Central memory CD8-positive, alpha-beta T cell (primary cell): ENCODE data around the gene C2CD2.

Experiments
- ATAC-seq: fragments of 150-1000 bp; cut with Tn5 transposase; replicated peaks from 2 replicates; pipeline ENCODE4 v1.10.0; 2022; ENCODE audit warnings: mild to moderate bottlenecking, moderate FRiP score, moderate number of reproducible peaks; ENCODE audit not compliant: poor library complexity, severe bottlenecking; ENCODE audit errors: extremely low read depth
- DNase-seq, 2 donors: peaks; one replicate each; pipeline ENCODE4 v3.0.0; 2021; ENCODE audit warnings: low spot score in 2 of 2
- H3K27ac Mint-ChIP-seq: one replicate; pipeline ENCODE4 v1.8.0; 2022; ENCODE audit warnings: low read depth, mild to moderate bottlenecking, moderate library complexity, mixed read lengths
- H3K27me3 Mint-ChIP-seq: one replicate; pipeline ENCODE4 v1.8.0; 2022; ENCODE audit warnings: mixed read lengths
- H3K36me3 Mint-ChIP-seq: one replicate; pipeline ENCODE4 v1.8.0; 2022; ENCODE audit warnings: mild to moderate bottlenecking, moderate library complexity, mixed read lengths; ENCODE audit not compliant: insufficient read depth
- H3K4me1 Mint-ChIP-seq: one replicate; pipeline ENCODE4 v1.8.0; 2022; ENCODE audit warnings: mixed read lengths
- H3K4me3 Mint-ChIP-seq: one replicate; pipeline ENCODE4 v1.8.0; 2022; ENCODE audit warnings: mild to moderate bottlenecking, moderate library complexity, mixed read lengths
- H3K9me3 Mint-ChIP-seq: one replicate; pipeline ENCODE4 v1.8.0; 2022; ENCODE audit warnings: mixed read lengths

C2CD2 gene

GRCh38 chr21:41919666-41920398 lies 34.0 kb downstream of the C2CD2 start:
- peaks cover 15% of the 10 kb centered on the region for H3K4me1 Mint-ChIP-seq
- H3K9me3 Mint-ChIP-seq: no peaks in the 10 kb centered on the region
- DNase-seq: no peak
- ATAC-seq: no peak
- H3K27me3 Mint-ChIP-seq: no peaks in the 10 kb centered on the region
- H3K4me3 Mint-ChIP-seq: no peak overlapping the region
- peaks cover 3% of the 10 kb centered on the region for H3K36me3 Mint-ChIP-seq
- H3K27ac Mint-ChIP-seq: no peak overlapping the region

GRCh38 chr21:41918561-41919358 lies 35.1 kb downstream of the C2CD2 start:
- Mint-ChIP-seq H3K27me3 (no peaks in the 10 kb centered on the region), H3K4me3 (no peak overlapping the region), H3K9me3 (no peaks in the 10 kb centered on the region), H3K36me3 (peaks cover 6% of the 10 kb centered on the region), H3K4me1 (peaks cover 8% of the 10 kb centered on the region), H3K27ac (no peak overlapping the region)
- no peak for ATAC-seq
- no peak for DNase-seq

GRCh38 chr21:41917531-41917930 lies 36.3 kb downstream of the C2CD2 start:
- H3K4me1 Mint-ChIP-seq: no peaks in the 10 kb centered on the region
- H3K9me3 Mint-ChIP-seq: no peaks in the 10 kb centered on the region
- ATAC-seq: no peak
- H3K36me3 Mint-ChIP-seq: peaks cover 11% of the 10 kb centered on the region
- H3K27me3 Mint-ChIP-seq: no peaks in the 10 kb centered on the region
- DNase-seq: no peak
- no peak overlapping the region for H3K4me3 Mint-ChIP-seq
- no peak overlapping the region for H3K27ac Mint-ChIP-seq

- DNase-seq (no peak), ATAC-seq (no peak)
- no peaks in the 10 kb centered on the region for H3K9me3 Mint-ChIP-seq
- H3K4me1 Mint-ChIP-seq: no peaks in the 10 kb centered on the region
- no peak overlapping the region for H3K4me3 Mint-ChIP-seq
- no peaks in the 10 kb centered on the region for H3K27me3 Mint-ChIP-seq
- no peak overlapping the region for H3K27ac Mint-ChIP-seq
- H3K36me3 Mint-ChIP-seq: peaks cover 14% of the 10 kb centered on the region
These were observed 36.9 kb downstream of the C2CD2 start for GRCh38 chr21:41916888-41917433.

DNA sequence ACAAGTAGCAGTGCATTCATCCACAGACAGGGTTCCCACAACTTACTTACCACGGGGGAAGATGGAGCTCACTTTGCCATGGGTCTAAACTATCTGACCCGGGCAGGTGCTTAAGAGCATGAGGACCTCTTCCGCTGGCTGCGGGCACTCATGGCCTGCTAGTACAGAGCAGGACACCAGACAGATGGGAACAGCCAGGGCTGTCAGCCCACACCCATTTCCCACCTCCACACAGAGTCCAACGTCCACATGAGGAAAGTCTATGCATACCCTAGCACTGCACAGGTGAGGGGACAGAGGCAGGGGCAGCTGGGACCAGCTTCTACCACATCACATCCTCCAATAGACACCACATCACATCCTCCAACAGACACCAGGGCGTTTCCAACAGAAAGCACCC lies 38.9 kb downstream of the C2CD2 start:
- Mint-ChIP-seq H3K27me3 (no peaks in the 10 kb centered on the region), H3K9me3 (no peaks in the 10 kb centered on the region), H3K4me1 (no peaks in the 10 kb centered on the region), H3K4me3 (no peak overlapping the region), H3K36me3 (peaks cover 24% of the 10 kb centered on the region), H3K27ac (no peak overlapping the region)
- ATAC-seq (no peak), DNase-seq (no peak)

- Mint-ChIP-seq H3K4me3 (no peak overlapping the region), H3K27ac (peak overlapping the region; percentile 13), H3K4me1 (no peaks in the 10 kb centered on the region), H3K27me3 (no peaks in the 10 kb centered on the region), H3K36me3 (peaks cover 25% of the 10 kb centered on the region), H3K9me3 (no peaks in the 10 kb centered on the region)
- DNase-seq: no peak
- ATAC-seq: no peak
These were observed 39.5 kb downstream of the C2CD2 start for GRCh38 chr21:41914358-41914757.

- H3K27me3 Mint-ChIP-seq: no peaks in the 10 kb centered on the region
- DNase-seq: no peak
- no peaks in the 10 kb centered on the region for H3K9me3 Mint-ChIP-seq
- ATAC-seq: no peak
- no peak overlapping the region for H3K4me3 Mint-ChIP-seq
- H3K36me3 Mint-ChIP-seq: peaks cover 25% of the 10 kb centered on the region
- no peak overlapping the region for H3K27ac Mint-ChIP-seq
- no peaks in the 10 kb centered on the region for H3K4me1 Mint-ChIP-seq
These were observed 40.6 kb downstream of the C2CD2 start for GRCh38 chr21:41913230-41913629.

DNA sequence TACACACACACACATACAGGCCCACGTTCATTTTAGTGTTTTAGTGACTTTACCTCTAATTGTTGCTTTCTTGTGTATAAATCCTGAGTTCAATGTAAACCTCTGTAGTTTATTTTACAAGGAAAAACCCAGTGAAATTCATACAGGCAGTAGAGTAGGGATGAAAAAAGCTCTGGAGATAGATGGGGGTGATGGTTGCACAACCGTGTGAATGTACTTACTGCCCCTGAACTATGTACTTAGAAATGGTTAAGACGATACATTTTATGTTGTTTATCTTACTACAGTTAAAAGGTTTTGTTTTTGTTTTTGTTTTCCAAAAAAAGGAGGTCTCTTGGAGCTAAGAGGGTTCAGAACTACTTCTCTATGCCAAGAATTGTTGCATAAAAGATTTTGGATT lies 45.0 kb downstream of the C2CD2 start:
- Mint-ChIP-seq H3K4me1 (no peaks in the 10 kb centered on the region), H3K36me3 (peaks cover 24% of the 10 kb centered on the region), H3K9me3 (no peaks in the 10 kb centered on the region), H3K27me3 (no peaks in the 10 kb centered on the region), H3K27ac (no peak overlapping the region), H3K4me3 (no peak overlapping the region)
- no peak for DNase-seq
- no peak for ATAC-seq

- peaks cover 18% of the 10 kb centered on the region for H3K36me3 Mint-ChIP-seq
- H3K4me1 Mint-ChIP-seq: no peaks in the 10 kb centered on the region
- DNase-seq (no peak), ATAC-seq (no peak)
- H3K27me3 Mint-ChIP-seq: no peaks in the 10 kb centered on the region
- H3K27ac Mint-ChIP-seq: no peak overlapping the region
- no peak overlapping the region for H3K4me3 Mint-ChIP-seq
- no peaks in the 10 kb centered on the region for H3K9me3 Mint-ChIP-seq
These were observed 46.1 kb downstream of the C2CD2 start for GRCh38 chr21:41907496-41908258.

DNA sequence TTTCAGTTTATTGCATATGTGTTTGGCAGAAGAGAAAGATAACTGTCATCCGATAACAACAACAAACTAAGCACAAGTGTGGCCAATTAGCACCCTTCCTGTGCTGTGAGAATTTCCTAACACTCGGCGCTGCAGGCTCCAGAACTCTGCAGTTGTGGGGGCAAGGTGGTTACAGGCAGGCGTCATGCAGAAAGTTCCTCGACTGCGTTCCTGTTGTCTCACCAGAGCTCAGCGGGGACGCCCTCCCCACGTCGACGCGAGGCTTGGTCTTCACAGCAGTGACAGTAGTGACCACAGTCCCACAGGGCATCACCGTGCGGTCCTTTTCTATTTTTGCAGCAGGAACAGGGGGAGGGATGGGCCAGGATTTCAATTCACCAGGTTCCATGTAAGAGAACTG lies 47.0 kb downstream of the C2CD2 start:
- Mint-ChIP-seq H3K36me3 (peaks cover 13% of the 10 kb centered on the region), H3K9me3 (no peaks in the 10 kb centered on the region), H3K27ac (no peak overlapping the region), H3K27me3 (no peaks in the 10 kb centered on the region), H3K4me1 (no peaks in the 10 kb centered on the region), H3K4me3 (no peak overlapping the region)
- DNase-seq (no peak), ATAC-seq (no peak)

DNA sequence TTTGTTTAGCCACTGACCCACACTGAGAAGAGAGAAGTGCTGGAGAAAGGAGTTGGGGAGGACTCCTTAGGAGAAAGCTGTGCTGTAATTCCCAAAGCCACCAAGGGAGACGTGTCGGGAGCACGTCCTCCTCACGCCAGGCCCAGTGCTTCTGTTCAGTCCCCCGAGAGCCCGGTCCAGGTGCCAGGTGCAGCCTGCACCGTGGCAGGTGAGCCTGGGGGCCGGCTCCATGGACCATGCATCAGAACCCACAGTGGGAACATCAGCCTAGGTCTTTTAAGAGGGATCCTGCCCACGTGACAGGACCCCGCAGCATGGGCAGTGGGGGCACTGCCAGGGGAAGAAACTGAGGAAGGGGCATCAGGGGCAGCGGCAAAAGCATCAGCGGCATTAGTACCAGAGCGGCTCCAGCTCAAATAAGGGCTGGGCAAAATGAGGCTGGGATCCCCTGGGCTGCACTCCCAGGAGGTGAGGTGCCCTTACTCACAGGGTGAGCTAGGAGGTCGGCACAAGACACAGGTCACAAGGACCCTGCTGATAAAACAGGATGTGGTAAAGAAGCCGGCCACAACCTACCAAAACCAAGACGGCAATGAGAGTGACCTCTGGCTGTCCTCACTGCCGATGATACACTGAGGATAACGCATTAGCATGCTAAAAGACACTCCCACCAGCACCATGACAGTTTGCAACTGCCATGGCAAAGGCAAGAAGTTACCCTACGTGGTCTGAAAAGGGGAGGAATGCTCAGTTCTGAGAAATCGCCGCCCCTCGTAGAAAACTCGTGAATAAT lies 50.1 kb downstream of the C2CD2 start:
- H3K4me1 Mint-ChIP-seq: no peaks in the 10 kb centered on the region
- H3K4me3 Mint-ChIP-seq: no peak overlapping the region
- ATAC-seq (no peak), DNase-seq (no peak)
- H3K36me3 Mint-ChIP-seq: peaks cover 7% of the 10 kb centered on the region
- H3K27ac Mint-ChIP-seq: no peak overlapping the region
- H3K9me3 Mint-ChIP-seq: no peaks in the 10 kb centered on the region
- no peaks in the 10 kb centered on the region for H3K27me3 Mint-ChIP-seq

GRCh38 chr21:41902946-41903345 lies 50.9 kb downstream of the C2CD2 start:
- Mint-ChIP-seq H3K27ac (no peak overlapping the region), H3K4me1 (no peaks in the 10 kb centered on the region), H3K36me3 (peaks cover 9% of the 10 kb centered on the region), H3K9me3 (no peaks in the 10 kb centered on the region), H3K27me3 (no peaks in the 10 kb centered on the region), H3K4me3 (no peak overlapping the region)
- no peak for ATAC-seq
- DNase-seq: no peak
